ENCODE measurements around the gene TNIP2. TPM values are rescaled to one million over a fixed set of nuclear protein-coding genes. Genes with fewer than 3 reads are reported as not detected.

The TNIP2 gene
- total and polyA plus RNA-seq, 2 donors (not counting 3 experiments of a cell fraction or from before 2014, with no cell fraction given): 37.7 to 52.1 TPM

DNA sequence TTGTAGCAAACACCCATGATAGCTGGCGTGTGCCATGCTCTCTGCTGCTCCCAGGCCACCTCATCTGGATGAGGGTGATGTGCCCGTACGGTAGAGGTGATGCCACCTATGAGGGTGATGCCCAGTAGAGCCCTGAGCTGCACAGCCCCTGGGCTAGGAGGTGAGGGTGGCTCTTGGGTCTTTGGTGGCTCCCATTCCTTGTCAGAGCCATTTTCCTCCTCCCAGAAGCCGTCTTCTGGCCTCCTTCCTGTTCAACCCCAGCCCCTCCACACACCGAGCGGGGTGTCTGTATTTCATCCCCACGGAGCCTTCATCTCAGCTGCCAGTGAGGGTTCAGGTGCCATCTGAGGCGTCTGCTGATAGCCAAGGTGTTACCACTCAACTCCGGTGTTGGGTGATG, 12.0 kb upstream of the TNIP2 start:
- no peak overlapping the region for H3K9ac ChIP-seq (replicated peaks; ENCODE audit: extremely low read depth, insufficient read depth, low read length)
- no peak overlapping the region for H3K4me2 ChIP-seq (ENCODE audit: insufficient read depth, low read length)
- H3K27ac ChIP-seq (ENCODE audit: insufficient read depth, low read depth, low read length): no peak overlapping the region
- H4K20me1 ChIP-seq (replicated peaks; ENCODE audit: control insufficient read depth, extremely low read depth, insufficient read depth, low read length): no peaks in the 10 kb centered on the region
- POLR2A ChIA-PET: no interaction called here
- H3K27me3 ChIP-seq (ENCODE audit: control insufficient read depth in 2 of 2, insufficient read depth in 2 of 2, low read length in 2 of 2): peaks cover 0 to 1% of the 10 kb centered on the region in 2 experiments
- FAIRE-seq (no peak), DNase-seq (ENCODE audit: low read depth, low spot score) (no peak)
- CTCF ChIA-PET: interaction anchor here (1.2 kb wide), 1 partner anchor 16 kb away, joined by 4 read pairs; no protein-coding TSS in a partner anchor
- H2AFZ ChIP-seq (ENCODE audit: low read depth, low read length): no peak overlapping the region
- BruUV-seq (replicated peaks): no TSS peak
- H3K9me1 ChIP-seq (replicated peaks; ENCODE audit: control insufficient read depth, extremely low read depth, insufficient read depth, low read length): no peaks in the 10 kb centered on the region
- no peaks in the 10 kb centered on the region for H3K79me2 ChIP-seq (ENCODE audit: control insufficient read depth, insufficient read depth, low read length)
- no peak overlapping the region for H3K4me3 ChIP-seq (replicated peaks in 1 of 3; ENCODE audit: insufficient read depth in 1 of 3, low read depth in 1 of 3, low read length in 3 of 3)
- intact Hi-C loops (cut with micrococcal nuclease) (no loop called here), dilution Hi-C loops (cut with MboI; ENCODE audit: extremely low pct_ligation_motif_present, low sequenced_read_pairs) (no loop called here)
- TF ChIP-seq EZH2 (IDR thresholded peaks at IDR 0.05; ENCODE audit: borderline replicate concordance, low read depth, low read length, severe bottlenecking): no peak
- no peaks in the 10 kb centered on the region for H3K36me3 ChIP-seq (ENCODE audit: control insufficient read depth in 2 of 2, extremely low read depth in 1 of 2, insufficient read depth in 2 of 2, low read length in 2 of 2)
- H3K9me3 ChIP-seq (replicated peaks; ENCODE audit: control insufficient read depth, insufficient read depth, low read length): no peaks in the 10 kb centered on the region
- H3K4me1 ChIP-seq (ENCODE audit: control insufficient read depth, extremely low read depth, insufficient read depth, low read length): peaks cover 5% of the 10 kb centered on the region

DNA sequence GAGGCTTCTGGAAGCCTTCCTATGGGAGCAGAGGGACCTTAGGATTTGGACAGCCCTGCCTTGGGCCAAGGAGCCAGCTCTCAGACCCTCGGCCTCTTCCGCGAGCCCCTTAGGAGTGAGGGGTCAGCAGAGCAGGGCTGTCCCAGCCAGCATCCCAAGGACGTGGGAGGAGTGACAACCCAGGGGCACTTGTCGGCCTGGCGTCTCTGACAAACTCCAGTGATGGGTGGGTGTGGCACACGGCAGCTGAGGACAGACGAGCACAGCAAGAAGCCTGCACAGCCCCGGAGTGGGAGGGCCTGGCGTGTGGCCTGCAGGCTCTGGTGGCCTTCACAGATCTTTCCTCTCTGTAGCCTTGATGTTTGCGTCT, 11.6 kb upstream of the TNIP2 start:
- H3K4me2 ChIP-seq (ENCODE audit: insufficient read depth, low read length): no peak overlapping the region
- BruUV-seq (replicated peaks): no TSS peak
- no peak overlapping the region for H3K4me3 ChIP-seq (replicated peaks in 1 of 3; ENCODE audit: insufficient read depth in 1 of 3, low read depth in 1 of 3, low read length in 3 of 3)
- H4K20me1 ChIP-seq (replicated peaks; ENCODE audit: control insufficient read depth, extremely low read depth, insufficient read depth, low read length): no peaks in the 10 kb centered on the region
- dilution Hi-C loops (cut with MboI; ENCODE audit: extremely low pct_ligation_motif_present, low sequenced_read_pairs): no loop called here
- H3K4me1 ChIP-seq (ENCODE audit: control insufficient read depth, extremely low read depth, insufficient read depth, low read length): peaks cover 5% of the 10 kb centered on the region
- CTCF ChIA-PET: interaction anchor here (1.2 kb wide), 1 partner anchor 16 kb away, joined by 4 read pairs; no protein-coding TSS in a partner anchor
- no peaks in the 10 kb centered on the region for H3K9me3 ChIP-seq (replicated peaks; ENCODE audit: control insufficient read depth, insufficient read depth, low read length)
- FAIRE-seq: no peak
- peaks cover 0 to 1% of the 10 kb centered on the region in 2 experiments for H3K27me3 ChIP-seq (ENCODE audit: control insufficient read depth in 2 of 2, insufficient read depth in 2 of 2, low read length in 2 of 2)
- no peak overlapping the region for H2AFZ ChIP-seq (ENCODE audit: low read depth, low read length)
- TF ChIP-seq POLR2AphosphoS5 (IDR thresholded peaks at IDR 0.05; ENCODE audit: insufficient read depth, low read depth, low read length): no peak
- TF ChIP-seq GATA2 (IDR thresholded peaks at IDR 0.05; ENCODE audit: insufficient read depth, insufficient read length, low read depth, low read length): no peak
- H3K9me1 ChIP-seq (replicated peaks; ENCODE audit: control insufficient read depth, extremely low read depth, insufficient read depth, low read length): no peaks in the 10 kb centered on the region
- H3K79me2 ChIP-seq (ENCODE audit: control insufficient read depth, insufficient read depth, low read length): no peaks in the 10 kb centered on the region
- POLR2A ChIA-PET: no interaction called here
- no peaks in the 10 kb centered on the region for H3K36me3 ChIP-seq (ENCODE audit: control insufficient read depth in 2 of 2, extremely low read depth in 1 of 2, insufficient read depth in 2 of 2, low read length in 2 of 2)
- no peak overlapping the region for H3K9ac ChIP-seq (replicated peaks; ENCODE audit: extremely low read depth, insufficient read depth, low read length)
- DNase-seq (ENCODE audit: low read depth, low spot score): no peak
- intact Hi-C loops (cut with micrococcal nuclease): no loop called here
- no peak overlapping the region for H3K27ac ChIP-seq (ENCODE audit: insufficient read depth, low read depth, low read length)

Data from endothelial cell of umbilical vein (primary cell).